Measurements from ENCODE around the gene GAPDH. TPM values are rescaled to one million over a fixed set of nuclear protein-coding genes. Genes with fewer than 3 reads are reported as not detected.

GAPDH gene
- total RNA-seq, 4 donors from 2014 or later: 850 to 1,788 (median 1,222) TPM

- TF ChIP-seq CTCF (IDR thresholded peaks at IDR 0.05; ENCODE audit: low read depth): no peak
These were observed 7.3 kb downstream of the GAPDH start for GRCh38 chr12:6541371-6542165.

GRCh38 chr12:6542209-6543009 is 8.1 kb downstream of the GAPDH start:
- no peak for TF ChIP-seq CTCF (IDR thresholded peaks at IDR 0.05; ENCODE audit: low read depth)

GRCh38 chr12:6546016-6546415 is 11.7 kb downstream of the GAPDH start:
- TF ChIP-seq CTCF (IDR thresholded peaks at IDR 0.05; ENCODE audit: low read depth): no peak

GRCh38 chr12:6547566-6547965 is 13.2 kb downstream of the GAPDH start:
- TF ChIP-seq CTCF (IDR thresholded peaks at IDR 0.05; ENCODE audit: low read depth): no peak

GRCh38 chr12:6547987-6548386 is 13.7 kb downstream of the GAPDH start:
- TF ChIP-seq CTCF (IDR thresholded peaks at IDR 0.05; ENCODE audit: low read depth): no peak

GRCh38 chr12:6548556-6548955 is 14.2 kb downstream of the GAPDH start:
- no peak for TF ChIP-seq CTCF (IDR thresholded peaks at IDR 0.05; ENCODE audit: low read depth)

GRCh38 chr12:6548966-6549683 is 14.8 kb downstream of the GAPDH start:
- no peak for TF ChIP-seq CTCF (IDR thresholded peaks at IDR 0.05; ENCODE audit: low read depth)

All from subcutaneous adipose tissue (tissue), 4 donors.